Lower leg skin (tissue), 3 donors: ENCODE results near the gene ERN2.

ENCODE experiments used
- POLR2A ChIP-seq, 2 donors: fragments of 450-650 bp; IDR thresholded peaks; one replicate each; pipeline ENCODE4 v1.6.1; 2016 to 2017; ENCODE audit warnings: antibody characterized with exemption in 2 of 2, mild to moderate bottlenecking in 1 of 2, moderate library complexity in 1 of 2
- TF ChIP-seq, protein P1 (sequence below), 3 donors: fragments of 450-650 bp; IDR thresholded peaks; one replicate each; pipeline ENCODE4 v1.5.1; 2016; ENCODE audit warnings: antibody characterized with exemption in 3 of 3, mild to moderate bottlenecking in 3 of 3, moderate library complexity in 2 of 3

DNA sequence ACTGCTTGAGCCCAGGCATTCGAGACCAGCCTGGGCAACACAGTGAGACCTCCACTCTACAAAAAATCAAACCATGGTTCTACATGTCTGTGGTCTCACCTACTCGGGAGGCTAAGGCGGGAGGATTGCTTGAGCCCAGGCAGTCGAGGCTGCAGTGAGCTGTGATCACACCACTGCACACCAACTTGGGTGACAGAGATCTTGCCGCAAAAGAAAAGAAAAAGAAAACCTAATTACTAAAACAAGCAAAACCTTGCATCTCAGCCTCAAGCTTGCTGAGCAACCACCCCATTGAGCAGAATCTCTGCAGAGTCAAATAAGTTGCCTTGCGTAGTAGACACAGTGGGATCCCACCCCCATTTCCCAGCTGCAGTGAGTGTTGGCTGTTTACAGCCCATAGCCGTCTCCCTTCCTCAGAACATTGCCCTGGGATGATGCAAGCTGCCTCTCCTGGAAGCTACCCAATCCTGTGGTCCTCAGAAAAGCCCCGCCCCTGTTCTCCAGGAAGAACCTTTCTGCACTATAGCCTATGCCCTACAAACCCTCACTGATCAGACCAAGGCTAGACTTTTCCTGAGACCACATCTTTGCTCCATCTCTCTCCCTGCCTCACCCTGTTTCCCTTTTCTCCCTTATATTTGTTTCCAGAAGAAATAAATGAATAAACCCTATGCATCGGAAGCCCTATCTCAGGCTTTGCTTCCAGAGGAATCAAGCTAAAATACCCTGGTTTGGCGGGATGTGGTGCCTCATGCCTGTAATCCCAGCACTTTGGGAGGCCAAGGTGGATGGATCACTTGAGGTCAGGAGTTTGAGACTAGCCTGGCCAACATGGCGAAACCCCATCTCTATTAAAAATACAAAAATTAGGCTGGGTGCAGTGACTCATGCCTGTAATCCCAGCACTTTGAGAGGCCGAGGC is 16.7 kb upstream of the ERN2 start:
- TF ChIP-seq, protein P1, sequence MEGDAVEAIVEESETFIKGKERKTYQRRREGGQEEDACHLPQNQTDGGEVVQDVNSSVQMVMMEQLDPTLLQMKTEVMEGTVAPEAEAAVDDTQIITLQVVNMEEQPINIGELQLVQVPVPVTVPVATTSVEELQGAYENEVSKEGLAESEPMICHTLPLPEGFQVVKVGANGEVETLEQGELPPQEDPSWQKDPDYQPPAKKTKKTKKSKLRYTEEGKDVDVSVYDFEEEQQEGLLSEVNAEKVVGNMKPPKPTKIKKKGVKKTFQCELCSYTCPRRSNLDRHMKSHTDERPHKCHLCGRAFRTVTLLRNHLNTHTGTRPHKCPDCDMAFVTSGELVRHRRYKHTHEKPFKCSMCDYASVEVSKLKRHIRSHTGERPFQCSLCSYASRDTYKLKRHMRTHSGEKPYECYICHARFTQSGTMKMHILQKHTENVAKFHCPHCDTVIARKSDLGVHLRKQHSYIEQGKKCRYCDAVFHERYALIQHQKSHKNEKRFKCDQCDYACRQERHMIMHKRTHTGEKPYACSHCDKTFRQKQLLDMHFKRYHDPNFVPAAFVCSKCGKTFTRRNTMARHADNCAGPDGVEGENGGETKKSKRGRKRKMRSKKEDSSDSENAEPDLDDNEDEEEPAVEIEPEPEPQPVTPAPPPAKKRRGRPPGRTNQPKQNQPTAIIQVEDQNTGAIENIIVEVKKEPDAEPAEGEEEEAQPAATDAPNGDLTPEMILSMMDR (IDR thresholded peaks at IDR 0.05): no peak
- no peak for TF ChIP-seq POLR2A (IDR thresholded peaks at IDR 0.05)
